Epithelial cell of proximal tubule (primary cell): ENCODE measurements around the gene LRP1. TPM values are rescaled to one million over a fixed set of nuclear protein-coding genes. Genes with fewer than 3 reads are reported as not detected.

Source experiments
- DNase-seq: peaks from one replicate; pipeline ENCODE4 v3.0.0-alpha.2; 2011; ENCODE audit warnings: low read depth
- H3K4me3 ChIP-seq: 2 replicates; pipeline ENCODE4 v1.5.1; 2011; ENCODE audit warnings: low read depth, mild to moderate bottlenecking, low read length
- CTCF ChIP-seq: conservative IDR thresholded peaks from 2 replicates; pipeline ENCODE4 v1.5.1; 2012; ENCODE audit warnings: low read depth, mild to moderate bottlenecking, low read length
- total RNA-seq: library from RNA; depleted of rRNA; stranded (reverse); fragments of >200 nt; gene quantifications from 2 replicates; pipeline ENCODE4 v1.2.3, GENCODE V29; 2015

LRP1 gene
- total RNA-seq, 1 donor from 2014 or later, result 8.9 TPM

GRCh38 chr12:57099766-57100165, 28.5 kb upstream of the LRP1 start:
- no peak for DNase-seq
- H3K4me3 ChIP-seq, result no peak overlapping the region
- TF ChIP-seq CTCF, result no peak

DNA sequence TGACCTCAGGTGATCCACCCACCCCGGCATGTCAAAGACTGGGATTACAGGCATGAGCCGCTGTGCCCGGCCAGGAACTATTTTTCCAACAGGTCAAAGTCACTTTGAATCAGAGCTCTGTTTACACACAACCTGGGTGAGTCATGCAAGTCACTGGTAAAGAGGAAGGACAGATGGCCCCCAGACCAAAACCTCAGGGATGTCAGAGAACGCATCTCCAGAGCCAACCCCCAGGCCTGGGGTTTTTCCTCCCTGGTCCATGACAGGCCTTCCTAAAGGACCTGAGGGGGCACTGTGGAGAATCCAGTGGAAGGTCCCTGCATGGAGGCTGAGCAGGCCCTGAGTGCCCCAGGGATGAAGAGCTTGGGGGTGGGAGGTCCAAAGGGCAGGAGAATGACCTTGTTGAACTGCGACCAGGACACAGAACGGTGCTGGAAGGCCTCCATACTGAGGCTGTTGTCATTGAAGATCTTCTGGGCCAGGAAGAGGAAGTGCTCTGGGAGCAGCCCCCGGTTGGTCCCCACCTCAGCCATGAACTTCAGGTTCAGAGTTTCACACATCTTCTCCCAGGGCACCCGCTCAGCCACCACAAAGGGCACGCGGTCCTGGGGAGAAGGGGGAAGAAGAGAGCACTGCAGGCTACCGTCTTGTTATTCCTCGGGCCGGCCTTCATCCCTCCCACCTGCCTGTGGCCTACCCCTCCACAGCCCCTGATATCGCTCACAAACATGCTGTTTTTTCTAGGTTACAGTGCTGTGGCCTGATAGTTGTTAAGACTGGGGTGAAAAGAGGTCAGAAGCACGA, 26.2 kb upstream of the LRP1 start:
- no peak overlapping the region for H3K4me3 ChIP-seq
- DNase-seq, result no peak
- no peak for TF ChIP-seq CTCF

GRCh38 chr12:57103856-57104255, 24.4 kb upstream of the LRP1 start:
- TF ChIP-seq CTCF, result no peak
- DNase-seq, result no peak
- H3K4me3 ChIP-seq, result no peak overlapping the region

GRCh38 chr12:57104292-57104910, 23.9 kb upstream of the LRP1 start:
- TF ChIP-seq CTCF, result no peak
- DNase-seq, result no peak
- no peak overlapping the region for H3K4me3 ChIP-seq

DNA sequence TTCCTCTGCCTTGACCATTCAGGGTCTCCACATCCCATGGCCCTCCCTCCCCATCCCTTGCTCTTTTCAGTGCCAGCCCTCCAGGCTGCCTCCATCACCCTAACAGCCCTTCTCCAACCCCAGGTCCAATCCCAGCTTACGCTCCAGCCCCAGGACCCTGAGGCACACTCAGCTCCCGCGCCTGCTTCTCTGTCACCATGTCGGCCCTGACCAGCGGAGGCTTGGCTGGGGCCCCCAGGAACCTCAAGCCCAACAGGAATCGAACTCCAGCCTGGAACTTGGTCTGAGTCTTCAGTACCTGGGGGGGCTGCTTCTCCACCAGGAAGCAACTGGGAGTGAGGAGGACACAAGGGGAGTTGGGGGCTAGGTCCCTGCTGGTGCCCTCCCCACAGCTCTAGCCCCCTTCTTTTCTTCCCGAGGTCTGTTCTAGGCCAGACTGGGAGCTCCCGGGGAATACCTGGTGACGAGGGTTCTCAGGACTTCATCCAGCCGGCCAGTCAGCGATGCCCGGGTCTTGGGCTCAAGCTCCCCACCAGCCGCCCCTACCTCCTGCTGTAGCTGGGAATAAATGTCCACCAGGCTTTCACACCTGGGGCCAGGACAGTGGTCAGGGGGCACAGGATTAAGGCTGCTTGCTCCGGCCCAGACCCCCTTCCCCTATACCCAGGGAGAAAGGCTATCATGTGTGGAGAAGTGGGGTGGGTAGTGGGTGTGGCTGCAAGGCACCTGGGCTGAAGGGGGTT, 23.1 kb upstream of the LRP1 start:
- H3K4me3 ChIP-seq, result no peak overlapping the region
- no peak for DNase-seq
- TF ChIP-seq CTCF, result no peak

- no peak overlapping the region for H3K4me3 ChIP-seq
- no peak for DNase-seq
- TF ChIP-seq CTCF, result no peak
These were observed 22.1 kb upstream of the LRP1 start for GRCh38 chr12:57106021-57106708.
